ENCODE results near the gene MOB3A. TPM values are rescaled to one million over a fixed set of nuclear protein-coding genes. Genes with fewer than 3 reads are reported as not detected.
A peak's percentile ranks its signal among the peaks of the same experiment; 100 is the strongest.

MOB3A gene
- total and polyA plus RNA-seq, 10 of the 15 experiments (the other 5 are each of a cell fraction or from before 2014, with no cell fraction given), result 7.5 to 229 (median 79.4) TPM

DNA sequence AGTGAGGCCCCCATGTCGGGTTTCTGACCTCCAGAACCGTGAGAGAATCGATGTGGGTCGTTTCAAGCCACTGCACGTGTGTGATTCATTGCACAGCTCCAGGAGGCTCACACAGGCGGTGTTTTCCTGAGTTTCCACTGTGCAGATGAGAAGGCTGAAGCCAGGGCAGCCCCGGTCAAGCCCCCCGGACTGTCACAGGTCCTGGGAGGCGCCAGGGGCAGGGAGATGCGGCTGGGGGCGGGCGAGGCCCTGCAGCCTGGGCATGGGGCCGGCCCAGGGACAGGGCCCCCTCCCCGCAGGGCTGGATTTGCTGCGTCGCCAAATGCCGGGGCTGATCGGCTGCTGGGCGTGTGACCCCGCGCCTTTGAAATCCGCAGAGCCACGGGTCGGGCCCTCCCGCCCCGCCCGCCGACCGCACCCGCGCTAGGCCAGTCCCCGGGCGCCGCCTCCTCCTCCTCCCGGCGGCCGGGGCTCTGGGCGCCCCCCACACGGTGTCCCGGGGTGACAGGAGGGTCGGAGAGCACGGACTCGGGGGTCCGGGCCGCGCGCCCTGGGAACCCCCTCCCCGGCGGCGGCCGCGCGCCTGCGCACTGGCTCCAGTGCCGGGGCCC lies 35.1 kb downstream of the MOB3A start:
- in situ Hi-C loops (cut with MboI), result no loop called here
- ChIA-PET CTCF (interaction anchor here (0.6 to 1.2 kb wide), 4 partner anchors 9 to 164 kb away, joined by 3 to 6 read pairs (median 4); partner anchors contain the start of gene MKNK2), SMC1A (ENCODE audit: uncharacterized antibody, unreplicated experiment) (interaction anchor here (1.9 to 3.3 kb wide), 2 partner anchors 9 to 19 kb away, joined by 6 to 12 read pairs; no protein-coding TSS in a partner anchor), RAD21 (ENCODE audit: unreplicated experiment) (interaction anchor here (0.7 to 1.2 kb wide), 4 partner anchors 9 to 29 kb away, joined by 3 to 6 read pairs (median 4); no protein-coding TSS in a partner anchor), POLR2A (interaction anchor here (0.9 to 3.1 kb wide), 10 partner anchors 9 to 119 kb away, joined by 4 to 13 read pairs (median 7); no protein-coding TSS in a partner anchor)
- Histone ChIP-seq H3K4me3 (peak overlapping the region; percentile 88), H3K79me2 (ENCODE audit: control insufficient read depth, insufficient read depth, low read length) (peaks cover 14% of the 10 kb centered on the region), H2AFZ (ENCODE audit: control insufficient read depth, low read depth, low read length) (peak overlapping the region; percentile 57), H3K27me3 (replicated peaks in 1 of 2; ENCODE audit: control insufficient read depth in 2 of 2, insufficient read depth in 2 of 2, low read length in 1 of 2) (no peaks in the 10 kb centered on the region), H3K9ac (ENCODE audit: control insufficient read depth, insufficient read depth, low read length) (peak overlapping the region; percentile 97), H4K20me1 (ENCODE audit: control insufficient read depth, insufficient read depth) (no peaks in the 10 kb centered on the region), H3K9me3 (replicated peaks; ENCODE audit: control insufficient read depth, insufficient read depth, low read length) (no peaks in the 10 kb centered on the region), H3K27ac (ENCODE audit: control insufficient read depth, insufficient read depth) (peak overlapping the region; percentile 98), H3K4me1 (ENCODE audit: control insufficient read depth, insufficient read depth, low read length) (peaks cover 26% of the 10 kb centered on the region), H3K36me3 (ENCODE audit: control insufficient read depth in 2 of 2, insufficient read depth in 2 of 2, low read length in 1 of 2) (no peaks in the 10 kb centered on the region), H3K4me2 (ENCODE audit: control insufficient read depth, insufficient read depth) (peak overlapping the region; percentile 99)
- WGBS (ENCODE audit: insufficient coverage, insufficient replicate concordance, low lambda C conversion rate, missing lambda C conversion rate), result 1% methylated on average over 46 of the region's 55 CpGs
- peak; percentile 41 for FAIRE-seq
- ATAC-seq, result peak; percentile 53
- TSS peak; percentile 85 for BruUV-seq (replicated peaks)
- intact Hi-C loops (cut with micrococcal nuclease; ENCODE audit: unreplicated experiment), result loop anchor here (5.0 kb wide), 1 partner anchor 44 kb away; the partner anchor contains the start of gene BTBD2
- DNase-seq (ENCODE audit: low read depth, low spot score), result no peak
- TF ChIP-seq ZNF207 (IDR thresholded peaks at IDR 0.05; ENCODE audit: borderline replicate concordance), result peak; percentile 46; the same call in 1 of the 2 replicates
- peak; percentile 52; the same call in 1 of the 2 replicates for TF ChIP-seq SIN3A (IDR thresholded peaks at IDR 0.05; ENCODE audit: low read depth, low read length)
- peak; percentile 82 for TF ChIP-seq GATAD2B (conservative IDR thresholded peaks at IDR 0.05; ENCODE audit: low read depth)
- peak; percentile 64 for TF ChIP-seq LARP7 (IDR thresholded peaks at IDR 0.05)
- peak; percentile 87 to 89 for TF ChIP-seq BHLHE40 (IDR thresholded peaks at IDR 0.05; ENCODE audit: borderline replicate concordance in 1 of 2, low read depth in 2 of 2, low read length in 1 of 2)
- TF ChIP-seq RELA (IDR thresholded peaks at IDR 0.05; ENCODE audit: borderline replicate concordance, partially characterized antibody), result no peak
- peak; percentile 24; the same call in 1 of the 2 replicates for TF ChIP-seq TBL1XR1 (IDR thresholded peaks at IDR 0.05; ENCODE audit: low read depth, low read length)
- peak in 1 of 2 experiments; percentile 45; a peak in 1 of 4 replicates for TF ChIP-seq IKZF2 (IDR thresholded peaks at IDR 0.05)
- TF ChIP-seq NRF1 (conservative IDR thresholded peaks at IDR 0.05; ENCODE audit: low read depth, low read length), result peak; percentile 75
- TF ChIP-seq SMARCA5 (IDR thresholded peaks at IDR 0.05), result peak; percentile 79
- TF ChIP-seq BCL3 (IDR thresholded peaks at IDR 0.05; ENCODE audit: borderline replicate concordance, insufficient read depth, low read depth, low read length, poor library complexity, severe bottlenecking), result peak; percentile 86
- TF ChIP-seq ZNF217 (IDR thresholded peaks at IDR 0.05), result 0 out of 2 replicates have a peak, but pooled peaks have one; percentile 22
- no peak for TF ChIP-seq CUX1 (IDR thresholded peaks at IDR 0.05; ENCODE audit: insufficient replicate concordance, low read depth, low read length)
- peak; percentile 24; the same call in 1 of the 2 replicates for TF ChIP-seq POLR2AphosphoS5 (IDR thresholded peaks at IDR 0.05; ENCODE audit: low read length)
- TF ChIP-seq MEF2B (IDR thresholded peaks at IDR 0.05; ENCODE audit: partially characterized antibody, poor library complexity, severe bottlenecking), result peak; percentile 42

All from GM12878 (cell line).